Liver (tissue), 3 donors: ENCODE data around the gene CIAO3.

Source experiments
- EGR1 ChIP-seq, 2 donors: IDR thresholded peaks; 2 replicates each; pipeline ENCODE4 v1.6.1; 2016 to 2018; ENCODE audit warnings: antibody characterized with exemption in 2 of 2, low read depth in 2 of 2
- FOXA1 ChIP-seq: IDR thresholded peaks from 2 replicates; pipeline ENCODE4 v1.6.1; 2016; ENCODE audit warnings: antibody characterized with exemption
- HNF4A ChIP-seq, 2 donors: conservative IDR thresholded peaks; 2 replicates each; pipeline ENCODE4 v1.6.1; 2016; ENCODE audit warnings: antibody characterized with exemption in 2 of 2, mild to moderate bottlenecking in 2 of 2
- RAD21 ChIP-seq, 2 donors: IDR thresholded peaks; 2 replicates each; pipeline ENCODE4 v1.6.1; 2016; ENCODE audit warnings: antibody characterized with exemption in 2 of 2, mild to moderate bottlenecking in 2 of 2
- RXRA ChIP-seq, 2 donors: IDR thresholded peaks; 2 replicates each; pipeline ENCODE4 v1.6.1; 2017 to 2018; ENCODE audit warnings: antibody characterized with exemption in 2 of 2, mild to moderate bottlenecking in 1 of 2
- SP1 ChIP-seq: IDR thresholded peaks from 2 replicates; pipeline ENCODE4 v1.6.1; 2018; ENCODE audit warnings: antibody characterized with exemption, mild to moderate bottlenecking
- TAF1 ChIP-seq: conservative IDR thresholded peaks from 2 replicates; pipeline ENCODE4 v1.6.1; 2016; ENCODE audit warnings: antibody characterized with exemption, mild to moderate bottlenecking
- YY1 ChIP-seq: IDR thresholded peaks from 2 replicates; pipeline ENCODE4 v1.6.1; 2016; ENCODE audit warnings: antibody characterized with exemption, mild to moderate bottlenecking
- TF ChIP-seq, protein P1 (sequence below): fragments of 150-350 bp; IDR thresholded peaks from 2 replicates; pipeline ENCODE4 v1.5.1; 2017; ENCODE audit warnings: improper control_type of control experiment, low read depth, low read length; ENCODE audit not compliant: missing input control
- TF ChIP-seq, protein P2 (sequence below): IDR thresholded peaks from 2 replicates; pipeline ENCODE4 v1.6.1; 2016; ENCODE audit warnings: antibody characterized with exemption
- TF ChIP-seq, protein P3 (sequence below): IDR thresholded peaks from 2 replicates; pipeline ENCODE4 v1.6.1; 2016; ENCODE audit warnings: antibody characterized with exemption, mild to moderate bottlenecking
- TF ChIP-seq, protein P4 (sequence below): IDR thresholded peaks from 2 replicates; pipeline ENCODE4 v1.6.1; 2016; ENCODE audit warnings: antibody characterized with exemption
- donor health status: healthy.
- donor health status: healthy.

DNA sequence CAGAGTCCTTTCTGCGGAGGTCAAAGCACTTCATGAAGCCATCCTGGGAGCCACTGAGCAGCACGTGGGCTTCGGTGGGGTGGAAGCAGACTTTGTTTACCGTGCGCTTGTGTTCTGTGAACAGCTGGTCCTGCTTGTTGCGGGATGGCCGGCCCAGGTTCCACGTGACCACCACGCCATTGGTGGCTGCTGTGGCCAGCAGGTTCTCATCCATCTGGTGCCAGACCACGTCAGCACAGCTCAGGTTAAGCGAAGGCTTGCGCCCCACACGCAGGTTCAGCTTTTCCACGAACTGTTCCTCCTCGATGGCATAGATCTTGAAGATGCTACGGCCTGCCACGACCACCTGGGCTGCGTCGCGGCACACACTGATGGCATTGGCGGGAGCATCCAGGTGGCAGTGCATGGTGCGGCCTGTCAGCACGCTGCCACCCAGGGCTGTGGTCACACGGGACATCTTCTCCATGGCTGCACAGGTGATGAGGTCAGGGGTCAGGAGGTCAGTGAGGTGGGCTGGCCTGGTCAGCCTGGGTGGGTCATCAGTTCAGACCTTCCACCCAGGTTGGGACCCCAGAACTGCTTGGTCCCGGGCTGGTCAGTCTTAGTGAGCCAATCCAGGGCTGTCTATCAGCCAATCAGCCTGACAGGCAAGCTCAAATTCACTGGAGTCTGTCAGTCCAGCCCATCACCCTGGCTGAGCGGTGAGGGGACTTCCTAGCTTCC is 51.5 kb downstream of the CIAO3 start:
- TF ChIP-seq, protein P1, sequence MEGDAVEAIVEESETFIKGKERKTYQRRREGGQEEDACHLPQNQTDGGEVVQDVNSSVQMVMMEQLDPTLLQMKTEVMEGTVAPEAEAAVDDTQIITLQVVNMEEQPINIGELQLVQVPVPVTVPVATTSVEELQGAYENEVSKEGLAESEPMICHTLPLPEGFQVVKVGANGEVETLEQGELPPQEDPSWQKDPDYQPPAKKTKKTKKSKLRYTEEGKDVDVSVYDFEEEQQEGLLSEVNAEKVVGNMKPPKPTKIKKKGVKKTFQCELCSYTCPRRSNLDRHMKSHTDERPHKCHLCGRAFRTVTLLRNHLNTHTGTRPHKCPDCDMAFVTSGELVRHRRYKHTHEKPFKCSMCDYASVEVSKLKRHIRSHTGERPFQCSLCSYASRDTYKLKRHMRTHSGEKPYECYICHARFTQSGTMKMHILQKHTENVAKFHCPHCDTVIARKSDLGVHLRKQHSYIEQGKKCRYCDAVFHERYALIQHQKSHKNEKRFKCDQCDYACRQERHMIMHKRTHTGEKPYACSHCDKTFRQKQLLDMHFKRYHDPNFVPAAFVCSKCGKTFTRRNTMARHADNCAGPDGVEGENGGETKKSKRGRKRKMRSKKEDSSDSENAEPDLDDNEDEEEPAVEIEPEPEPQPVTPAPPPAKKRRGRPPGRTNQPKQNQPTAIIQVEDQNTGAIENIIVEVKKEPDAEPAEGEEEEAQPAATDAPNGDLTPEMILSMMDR, result no peak
- TF ChIP-seq, protein P2, sequence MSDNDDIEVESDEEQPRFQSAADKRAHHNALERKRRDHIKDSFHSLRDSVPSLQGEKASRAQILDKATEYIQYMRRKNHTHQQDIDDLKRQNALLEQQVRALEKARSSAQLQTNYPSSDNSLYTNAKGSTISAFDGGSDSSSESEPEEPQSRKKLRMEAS, result no peak
- TF ChIP-seq, protein P3, sequence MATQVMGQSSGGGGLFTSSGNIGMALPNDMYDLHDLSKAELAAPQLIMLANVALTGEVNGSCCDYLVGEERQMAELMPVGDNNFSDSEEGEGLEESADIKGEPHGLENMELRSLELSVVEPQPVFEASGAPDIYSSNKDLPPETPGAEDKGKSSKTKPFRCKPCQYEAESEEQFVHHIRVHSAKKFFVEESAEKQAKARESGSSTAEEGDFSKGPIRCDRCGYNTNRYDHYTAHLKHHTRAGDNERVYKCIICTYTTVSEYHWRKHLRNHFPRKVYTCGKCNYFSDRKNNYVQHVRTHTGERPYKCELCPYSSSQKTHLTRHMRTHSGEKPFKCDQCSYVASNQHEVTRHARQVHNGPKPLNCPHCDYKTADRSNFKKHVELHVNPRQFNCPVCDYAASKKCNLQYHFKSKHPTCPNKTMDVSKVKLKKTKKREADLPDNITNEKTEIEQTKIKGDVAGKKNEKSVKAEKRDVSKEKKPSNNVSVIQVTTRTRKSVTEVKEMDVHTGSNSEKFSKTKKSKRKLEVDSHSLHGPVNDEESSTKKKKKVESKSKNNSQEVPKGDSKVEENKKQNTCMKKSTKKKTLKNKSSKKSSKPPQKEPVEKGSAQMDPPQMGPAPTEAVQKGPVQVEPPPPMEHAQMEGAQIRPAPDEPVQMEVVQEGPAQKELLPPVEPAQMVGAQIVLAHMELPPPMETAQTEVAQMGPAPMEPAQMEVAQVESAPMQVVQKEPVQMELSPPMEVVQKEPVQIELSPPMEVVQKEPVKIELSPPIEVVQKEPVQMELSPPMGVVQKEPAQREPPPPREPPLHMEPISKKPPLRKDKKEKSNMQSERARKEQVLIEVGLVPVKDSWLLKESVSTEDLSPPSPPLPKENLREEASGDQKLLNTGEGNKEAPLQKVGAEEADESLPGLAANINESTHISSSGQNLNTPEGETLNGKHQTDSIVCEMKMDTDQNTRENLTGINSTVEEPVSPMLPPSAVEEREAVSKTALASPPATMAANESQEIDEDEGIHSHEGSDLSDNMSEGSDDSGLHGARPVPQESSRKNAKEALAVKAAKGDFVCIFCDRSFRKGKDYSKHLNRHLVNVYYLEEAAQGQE, result no peak
- no peak for TF ChIP-seq FOXA1
- TF ChIP-seq, protein P4, sequence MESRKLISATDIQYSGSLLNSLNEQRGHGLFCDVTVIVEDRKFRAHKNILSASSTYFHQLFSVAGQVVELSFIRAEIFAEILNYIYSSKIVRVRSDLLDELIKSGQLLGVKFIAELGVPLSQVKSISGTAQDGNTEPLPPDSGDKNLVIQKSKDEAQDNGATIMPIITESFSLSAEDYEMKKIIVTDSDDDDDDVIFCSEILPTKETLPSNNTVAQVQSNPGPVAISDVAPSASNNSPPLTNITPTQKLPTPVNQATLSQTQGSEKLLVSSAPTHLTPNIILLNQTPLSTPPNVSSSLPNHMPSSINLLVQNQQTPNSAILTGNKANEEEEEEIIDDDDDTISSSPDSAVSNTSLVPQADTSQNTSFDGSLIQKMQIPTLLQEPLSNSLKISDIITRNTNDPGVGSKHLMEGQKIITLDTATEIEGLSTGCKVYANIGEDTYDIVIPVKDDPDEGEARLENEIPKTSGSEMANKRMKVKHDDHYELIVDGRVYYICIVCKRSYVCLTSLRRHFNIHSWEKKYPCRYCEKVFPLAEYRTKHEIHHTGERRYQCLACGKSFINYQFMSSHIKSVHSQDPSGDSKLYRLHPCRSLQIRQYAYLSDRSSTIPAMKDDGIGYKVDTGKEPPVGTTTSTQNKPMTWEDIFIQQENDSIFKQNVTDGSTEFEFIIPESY, result no peak
- TF ChIP-seq TAF1, result no peak
- TF ChIP-seq YY1, result no peak
- no peak for TF ChIP-seq SP1
- TF ChIP-seq RXRA (IDR thresholded peaks at IDR 0.05), result no peak
- TF ChIP-seq EGR1 (IDR thresholded peaks at IDR 0.05; ENCODE audit: low read depth in 2 of 2), result no peak
- no peak for TF ChIP-seq HNF4A (conservative IDR thresholded peaks at IDR 0.05)
- no peak for TF ChIP-seq RAD21 (IDR thresholded peaks at IDR 0.05)
